ENCODE measurements around the gene WDR76. TPM values are rescaled to one million over a fixed set of nuclear protein-coding genes. Genes with fewer than 3 reads are reported as not detected.
A peak's percentile ranks its signal among the peaks of the same experiment; 100 is the strongest.

The WDR76 gene
- total RNA-seq, 1 donor from 2014 or later: 1.5 TPM

DNA sequence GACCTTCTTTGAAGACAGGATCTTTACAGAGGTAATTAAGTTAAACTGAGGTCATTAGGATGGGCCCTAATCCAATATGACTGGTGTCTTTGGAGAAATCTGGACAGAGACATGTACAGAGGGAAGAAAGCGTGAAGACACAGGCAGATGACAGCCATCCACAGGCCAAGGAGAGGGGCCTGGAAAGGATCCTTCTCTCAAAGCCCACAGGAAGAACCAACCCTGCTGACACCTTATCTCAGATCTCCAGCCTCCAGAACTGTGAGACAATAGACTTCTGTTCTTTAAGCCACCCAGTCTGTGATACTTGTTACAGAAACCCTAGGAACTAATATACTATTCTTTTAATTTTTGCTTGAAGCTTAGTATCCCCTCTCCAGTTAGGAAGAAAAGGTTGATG is 74.2 kb downstream of the WDR76 start:
- no peak for ATAC-seq
- DNase-seq: no peak
- intact Hi-C loops (cut with micrococcal nuclease): loop anchor here (5.0 to 10.0 kb wide), 2 partner anchors 166 to 314 kb away; no protein-coding TSS in a partner anchor

DNA sequence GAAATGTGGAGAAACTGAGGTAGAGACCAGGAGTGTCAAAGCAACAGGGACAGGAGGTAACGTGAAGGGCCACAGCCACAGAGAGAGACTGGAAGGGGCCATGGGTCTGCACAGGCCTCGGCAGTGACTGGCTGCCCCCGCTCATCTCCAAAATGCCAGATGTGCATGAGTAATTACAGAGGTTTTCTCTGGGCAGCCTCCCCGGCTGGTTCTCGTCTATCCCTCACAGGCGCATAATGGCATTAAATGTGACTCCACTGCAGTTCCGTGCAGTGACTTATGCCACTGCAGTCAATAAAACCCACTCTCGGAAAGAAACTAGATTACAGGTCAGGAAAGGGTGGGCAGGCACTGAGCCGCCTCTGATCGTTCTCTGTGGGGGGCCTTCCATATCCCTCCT is 74.7 kb downstream of the WDR76 start:
- ATAC-seq: no peak

DNA sequence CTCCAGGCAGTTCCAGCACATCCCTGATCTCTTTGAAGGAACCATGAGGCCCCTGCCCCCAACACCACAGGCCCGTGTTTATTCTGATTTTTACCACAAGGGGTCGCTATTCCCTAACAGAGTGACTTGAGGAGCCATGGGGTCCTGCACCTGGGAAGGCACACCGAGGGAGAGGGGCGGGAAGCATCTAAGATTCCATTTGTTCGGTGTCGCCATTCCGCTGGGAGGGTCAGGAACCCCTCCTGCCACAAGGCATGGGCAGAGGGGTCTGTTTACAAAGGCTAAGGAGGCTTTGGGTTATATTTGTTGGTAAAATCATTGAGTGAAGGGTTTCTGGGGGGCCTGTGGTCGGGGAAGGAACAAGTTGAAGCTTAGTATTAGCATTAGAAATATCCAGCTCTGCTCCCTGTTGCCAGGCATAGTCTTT is 77.1 kb downstream of the WDR76 start:
- ATAC-seq: peak; percentile 83
- intact Hi-C loops (cut with micrococcal nuclease): loop anchor here (5.0 to 10.0 kb wide), 2 partner anchors 163 to 311 kb away; no protein-coding TSS in a partner anchor
- peak; percentile 33 for DNase-seq

More for the DNA sequence above, 74.7 kb downstream of the WDR76 start:
- no peak for DNase-seq
- intact Hi-C loops (cut with micrococcal nuclease): loop anchor here (5.0 to 10.0 kb wide), 2 partner anchors 166 to 313 kb away; no protein-coding TSS in a partner anchor

DNA sequence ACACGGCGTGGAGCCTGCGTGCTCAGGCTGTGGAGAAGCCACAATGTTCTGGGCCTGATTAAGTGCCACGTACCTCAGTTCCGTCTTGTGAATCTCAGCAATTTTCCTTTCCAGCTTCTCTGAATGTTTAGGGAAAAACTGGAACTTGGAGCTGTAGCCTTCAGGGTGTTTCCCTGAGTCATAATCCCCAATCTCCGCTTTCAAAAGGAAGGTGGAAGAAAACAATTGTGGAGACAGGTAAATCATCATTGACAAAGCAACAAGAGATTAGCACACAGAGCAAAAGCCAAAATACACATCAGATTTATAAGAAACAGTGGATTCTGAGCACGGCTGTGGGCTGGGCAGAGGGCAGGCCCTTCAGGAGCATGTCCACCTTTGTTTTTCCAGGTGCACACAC is 79.0 kb downstream of the WDR76 start:
- ATAC-seq (no peak), DNase-seq (no peak)

DNA sequence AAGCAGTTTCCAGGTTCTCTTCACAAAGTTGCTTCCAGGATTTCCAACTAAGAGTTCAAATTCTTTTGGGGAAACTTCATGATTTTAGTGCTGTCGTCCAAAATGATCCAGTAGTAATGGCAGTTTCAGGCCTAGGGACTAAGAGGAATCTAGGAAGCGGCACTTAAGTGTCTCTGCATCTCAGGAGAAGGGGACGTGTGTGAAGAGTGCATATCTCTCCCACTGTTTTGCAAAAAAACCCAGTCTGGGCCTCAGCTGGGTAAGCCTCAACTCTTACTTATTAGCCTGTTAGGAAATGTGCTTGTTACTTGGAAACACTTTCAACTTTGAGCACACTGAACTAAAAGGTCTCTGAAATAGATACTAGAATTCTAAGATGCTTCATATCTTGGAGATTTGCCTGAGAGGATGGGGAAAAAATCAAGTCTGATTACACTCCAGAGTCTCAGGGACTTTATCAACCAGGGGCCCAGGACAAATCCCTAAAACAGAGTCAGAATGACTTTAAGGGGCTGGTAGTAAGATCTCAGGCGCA is 81.8 kb downstream of the WDR76 start:
- intact Hi-C loops (cut with micrococcal nuclease): loop anchor here (10.0 kb wide), 1 partner anchor 306 kb away; no protein-coding TSS in a partner anchor

More for the DNA sequence above, 79.0 kb downstream of the WDR76 start:
- intact Hi-C loops (cut with micrococcal nuclease): loop anchor here (10.0 kb wide), 1 partner anchor 309 kb away; no protein-coding TSS in a partner anchor

DNA sequence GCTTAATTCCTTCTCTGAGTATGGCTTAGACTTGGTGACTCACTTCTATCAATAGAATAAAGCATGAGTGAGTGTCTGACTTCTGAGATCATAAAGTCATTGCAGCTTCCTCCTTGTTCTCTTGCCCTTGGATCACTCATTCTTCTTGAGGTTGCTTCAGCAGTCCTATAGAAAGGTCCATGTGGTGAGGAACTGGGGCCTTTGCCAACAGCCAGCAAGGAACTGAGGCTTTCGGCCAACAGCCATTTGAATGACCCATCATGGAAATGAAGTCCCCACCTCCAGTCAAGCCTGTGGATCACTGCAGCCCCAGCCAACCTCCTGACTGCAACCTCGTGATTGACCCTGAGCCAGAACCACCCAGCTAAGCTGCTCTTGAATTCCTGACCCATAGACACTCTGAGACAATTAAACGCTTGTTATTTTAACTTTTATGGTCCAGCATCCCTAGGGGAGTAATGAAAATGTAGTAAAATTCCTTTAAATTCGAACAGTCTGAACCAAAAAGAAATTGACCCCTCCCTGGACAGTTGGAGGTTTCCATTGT is 84.5 kb downstream of the WDR76 start:
- intact Hi-C loops (cut with micrococcal nuclease): no loop called here
- ATAC-seq: peak; percentile 72
- DNase-seq: peak; percentile 62

More for the DNA sequence above, 81.8 kb downstream of the WDR76 start:
- ATAC-seq: no peak
- no peak for DNase-seq

DNA sequence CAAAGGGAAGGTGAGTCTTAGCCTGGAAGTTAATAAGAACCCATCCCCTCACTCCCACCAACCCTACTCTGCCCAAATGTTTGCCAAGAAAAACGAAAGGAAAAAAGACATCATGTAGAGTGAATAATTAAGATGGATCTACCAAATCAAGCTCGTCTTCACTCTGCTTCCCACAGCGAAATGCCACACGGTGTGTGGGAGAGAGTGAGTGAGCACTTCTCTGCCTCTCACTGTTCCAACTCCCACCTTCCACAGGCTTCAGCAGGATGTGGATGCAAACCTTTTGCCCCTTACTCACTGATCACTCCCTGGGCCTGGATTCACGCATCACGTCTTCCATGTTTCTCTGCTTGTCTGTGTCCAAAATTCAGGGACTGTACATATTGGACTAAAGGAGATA is 85.4 kb downstream of the WDR76 start:
- intact Hi-C loops (cut with micrococcal nuclease): no loop called here
- DNase-seq: no peak
- no peak for ATAC-seq

DNA sequence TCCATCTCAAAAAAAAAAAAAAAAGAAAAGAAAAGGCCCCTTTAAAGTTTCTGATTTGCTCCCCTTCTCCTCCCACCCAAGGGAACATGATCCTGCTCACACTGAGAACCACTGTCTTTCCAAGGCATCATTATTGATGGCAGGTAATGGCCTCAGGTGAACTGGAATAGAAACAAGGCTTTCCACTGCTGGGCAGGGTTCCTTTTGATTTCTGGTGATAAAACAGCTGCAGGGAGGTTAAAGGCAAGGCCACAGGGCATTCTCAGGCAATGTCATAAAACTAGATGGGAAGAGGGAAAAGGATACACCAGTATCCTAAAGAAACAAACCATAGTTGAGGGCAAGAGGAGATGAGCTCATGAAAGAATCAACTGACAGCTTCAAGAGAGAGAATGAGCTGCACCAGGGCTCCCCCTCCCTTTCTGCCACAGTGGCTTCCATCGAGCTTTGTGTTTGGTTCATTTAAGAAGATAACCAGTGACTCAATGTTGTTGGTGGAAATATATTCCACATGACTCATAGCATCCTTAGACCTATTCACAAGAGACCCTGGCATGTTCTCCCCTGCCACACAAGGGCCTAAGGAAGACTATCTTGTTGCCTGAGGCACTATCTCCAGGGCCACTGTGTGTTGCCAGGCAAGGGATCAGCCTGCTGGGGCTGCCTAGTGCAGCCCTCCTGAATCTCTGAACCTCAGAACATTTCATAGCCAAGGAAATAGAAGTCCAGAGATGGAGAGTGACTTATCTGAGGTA is 86.4 kb downstream of the WDR76 start:
- intact Hi-C loops (cut with micrococcal nuclease): no loop called here

DNA sequence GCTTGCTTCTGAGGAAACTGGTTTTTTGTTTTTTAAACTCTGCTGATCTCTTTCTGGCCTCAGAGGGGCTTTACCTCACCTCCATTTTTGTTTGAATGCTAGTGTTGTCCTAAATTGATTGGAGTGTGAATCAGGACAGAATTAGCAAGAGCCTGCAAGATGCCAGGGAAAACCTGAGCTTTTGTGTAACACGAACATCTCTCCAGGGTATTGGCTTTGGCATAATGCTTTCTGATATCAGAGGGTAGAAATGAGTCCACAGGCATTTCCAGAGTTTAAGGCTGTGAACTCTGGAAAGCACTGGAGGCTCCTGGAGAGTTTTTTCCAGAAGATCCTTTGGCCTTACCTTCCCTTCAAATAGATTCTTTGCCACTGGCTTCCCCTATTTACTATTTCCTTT is 87.1 kb downstream of the WDR76 start:
- intact Hi-C loops (cut with micrococcal nuclease): no loop called here
- ATAC-seq: no peak
- no peak for DNase-seq

More for the DNA sequence above, 86.4 kb downstream of the WDR76 start:
- no peak for DNase-seq
- ATAC-seq: peak; percentile 88

DNA sequence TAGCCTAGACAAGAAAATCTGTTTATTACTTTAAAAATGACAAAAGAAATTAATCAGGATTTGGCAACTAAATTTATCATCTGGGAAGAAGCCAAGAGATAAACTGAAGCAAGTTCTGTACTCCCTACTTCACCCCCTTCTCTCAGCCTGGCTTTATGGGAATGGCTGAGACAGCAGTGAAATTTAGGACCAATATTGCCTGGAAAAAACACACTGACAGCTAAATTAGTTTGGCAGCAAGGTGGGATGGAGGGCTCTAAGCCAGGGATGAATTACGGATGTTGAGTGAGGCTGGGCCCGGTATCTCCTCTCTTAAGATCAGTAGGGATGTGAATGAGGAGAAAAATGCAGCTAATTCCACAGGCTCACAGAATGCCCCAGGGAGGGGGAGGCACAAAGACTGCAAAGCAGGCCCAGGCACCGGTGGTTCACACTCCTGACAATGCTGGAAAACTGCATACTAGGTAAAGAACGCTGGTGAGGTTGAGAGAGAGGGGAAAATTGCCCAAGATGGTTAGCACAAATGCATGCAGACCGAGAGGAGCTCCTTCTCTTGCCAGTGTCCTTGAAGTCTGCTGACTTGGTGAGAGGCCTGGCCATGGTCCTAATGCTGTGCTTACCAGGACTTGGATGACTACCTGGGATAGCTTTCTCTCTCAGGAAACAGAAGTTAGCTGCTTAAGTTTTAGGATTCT is 89.0 kb downstream of the WDR76 start:
- intact Hi-C loops (cut with micrococcal nuclease): no loop called here
- ATAC-seq (peak; percentile 18), DNase-seq (no peak)

DNA sequence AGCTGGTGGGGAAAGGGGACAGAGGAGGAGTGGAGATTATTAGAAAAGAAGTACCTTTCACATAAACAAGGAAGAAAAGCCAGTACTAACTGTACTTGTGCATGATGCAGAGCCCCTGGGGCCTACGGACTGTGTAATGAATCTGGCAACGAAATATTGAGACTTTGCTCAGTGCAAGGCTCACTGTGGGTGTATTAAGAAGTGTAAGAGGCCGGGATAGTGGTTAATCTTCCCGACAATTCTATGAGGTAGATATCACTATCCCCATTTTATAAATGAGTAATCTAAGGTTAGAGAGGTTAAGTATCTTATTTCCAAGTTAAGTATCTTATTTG is 89.5 kb downstream of the WDR76 start:
- intact Hi-C loops (cut with micrococcal nuclease): no loop called here
- ATAC-seq (peak; percentile 48), DNase-seq (no peak)

Small RNA genes within 50 kb of the gene (microRNA-seq; reads per million reads assigned to microRNA genes)
- gene MIR1282 (ENCODE audit: borderline number of aligned reads): not detected

Other genes starting within 250 kb of the WDR76 start
- 11.3 TPM for gene PPIP5K1, start 236.8 kb upstream of the WDR76 start, total RNA-seq
- gene CKMT1B, start 233.0 kb upstream of the WDR76 start, total RNA-seq: 0.25 TPM
- gene STRC, start 208.2 kb upstream of the WDR76 start, total RNA-seq: not detected
- 0.82 TPM for gene CATSPER2, start 178.2 kb upstream of the WDR76 start, total RNA-seq
- gene CKMT1A, start 133.1 kb upstream of the WDR76 start, total RNA-seq: 0.22 TPM
- 152 TPM for gene PDIA3, start 80.6 kb upstream of the WDR76 start, total RNA-seq
- 1.3 TPM for gene ELL3, start 50.0 kb upstream of the WDR76 start, total RNA-seq
- 1,014 TPM for gene SERF2, start 34.7 kb upstream of the WDR76 start, total RNA-seq
- not detected for gene SERINC4, start 26.8 kb upstream of the WDR76 start, total RNA-seq
- gene HYPK, start 26.4 kb upstream of the WDR76 start, total RNA-seq: 12.3 TPM
- 19.3 TPM for gene MFAP1, start 2.3 kb upstream of the WDR76 start, total RNA-seq